Stimulated activated CD8-positive, alpha-beta memory T cell treated with anti-CD3 and anti-CD28 coated beads, Interleukin-12 subunit alpha, Interleukin-12 subunit beta, amount 100 ng/mL, for 1 hour (primary cell): ENCODE results near the gene ARHGAP15.

ENCODE experiments used
- DNase-seq: peaks from one replicate; pipeline ENCODE4 v3.0.0-alpha.2; 2020; ENCODE audit warnings: low read depth

The ARHGAP15 gene

GRCh38 chr2:143584936-143585335 is 455.7 kb downstream of the ARHGAP15 start:
- DNase-seq = no peak

DNA sequence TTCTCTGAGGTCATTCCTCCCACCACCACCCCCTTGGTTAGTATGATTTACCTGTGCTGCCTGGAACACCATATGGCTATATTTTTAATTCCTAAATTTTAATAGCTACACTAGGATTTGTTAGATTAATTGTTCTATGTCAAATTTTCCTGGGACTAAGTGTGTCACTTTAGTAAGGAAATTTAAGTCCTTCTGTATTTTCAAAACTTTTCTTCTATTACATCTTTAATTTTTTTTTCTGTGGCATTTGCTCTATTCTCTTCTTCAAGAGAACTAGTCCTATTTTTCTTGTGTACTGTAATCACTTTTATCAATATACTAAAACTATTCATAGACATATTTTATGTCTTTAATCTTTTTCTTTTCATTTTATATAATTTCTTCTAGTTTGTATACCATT is 456.9 kb downstream of the ARHGAP15 start:
- DNase-seq = no peak

GRCh38 chr2:143588746-143589145 is 459.5 kb downstream of the ARHGAP15 start:
- DNase-seq = no peak

GRCh38 chr2:143594161-143594560 is 464.9 kb downstream of the ARHGAP15 start:
- DNase-seq = no peak

DNA sequence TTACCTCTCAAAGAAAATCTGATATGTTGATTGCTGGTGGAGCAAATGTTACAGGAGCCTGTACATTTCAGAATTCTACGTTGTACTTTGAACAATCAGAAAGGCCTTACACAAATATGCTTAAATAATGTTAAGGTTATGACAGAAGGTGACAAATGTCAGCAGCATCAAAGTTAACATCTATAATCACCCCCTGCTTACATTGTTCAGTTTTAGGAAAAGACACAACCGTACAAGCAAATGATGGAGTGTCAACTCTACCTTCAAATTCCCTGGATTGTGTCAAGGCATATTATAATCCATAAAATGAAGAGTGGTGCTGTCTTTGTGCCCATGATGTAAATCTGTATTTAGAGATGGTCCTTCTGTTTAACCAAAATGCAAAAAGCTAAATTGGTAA is 465.5 kb downstream of the ARHGAP15 start:
- no peak for DNase-seq

- no peak for DNase-seq
Measured at GRCh38 chr2:143600116-143600515, 470.9 kb downstream of the ARHGAP15 start.

GRCh38 chr2:143601828-143602227 is 472.6 kb downstream of the ARHGAP15 start:
- DNase-seq = no peak

- DNase-seq = no peak
Measured at GRCh38 chr2:143603035-143603655, 473.9 kb downstream of the ARHGAP15 start.

DNA sequence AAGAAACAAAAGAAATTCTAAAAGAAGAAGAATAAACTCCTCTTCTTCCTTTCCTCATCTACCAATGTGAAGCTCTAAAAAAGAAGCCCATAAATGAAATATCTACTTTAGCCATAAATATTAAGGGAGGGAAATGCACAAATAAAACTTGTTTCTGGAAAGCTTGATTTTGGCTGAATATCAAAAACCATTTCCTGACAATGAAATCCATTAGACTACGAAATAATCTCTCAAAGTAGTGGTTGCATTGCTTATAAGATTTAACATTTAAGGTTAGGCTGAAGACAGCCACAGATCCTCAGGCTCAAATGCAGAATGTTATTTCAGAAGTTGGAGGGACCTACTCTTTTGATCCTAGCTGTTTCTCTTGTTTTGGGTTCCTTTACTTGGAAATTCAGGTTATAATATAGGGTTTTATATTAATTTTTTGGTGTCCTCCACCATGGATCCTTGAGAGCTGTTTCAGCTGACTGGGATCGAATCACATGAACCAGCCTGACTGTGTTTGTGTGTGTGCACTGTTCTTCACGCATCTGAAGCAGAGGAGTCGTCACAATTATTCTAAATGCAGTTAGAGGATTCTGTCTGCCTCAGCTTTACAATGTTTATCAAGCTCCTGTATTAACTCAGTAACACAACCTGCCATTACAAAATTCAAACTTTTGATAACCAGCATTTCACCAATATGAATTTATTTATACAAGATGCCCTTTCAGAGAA is 474.8 kb downstream of the ARHGAP15 start:
- no peak for DNase-seq

DNA sequence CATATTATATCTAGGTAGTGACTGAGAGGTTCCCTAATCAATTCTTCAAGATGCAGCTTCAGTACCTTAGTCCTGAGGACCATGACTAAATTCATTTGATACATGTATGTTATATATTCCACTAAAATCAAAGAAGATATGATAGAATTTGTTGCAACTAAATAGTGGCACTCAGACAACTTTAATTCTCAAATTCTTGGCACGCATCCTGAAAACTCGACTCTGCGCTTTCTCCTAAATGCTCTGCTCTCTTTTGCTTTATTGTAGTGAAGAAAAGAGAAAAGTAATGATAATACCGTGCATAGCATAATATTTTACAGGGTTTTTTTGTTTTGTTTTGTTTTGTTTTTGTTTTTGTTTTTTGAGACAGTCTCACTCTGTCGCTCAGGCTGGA is 475.3 kb downstream of the ARHGAP15 start:
- no peak for DNase-seq

- no peak for DNase-seq
Measured at GRCh38 chr2:143607231-143608062, 478.2 kb downstream of the ARHGAP15 start.

- no peak for DNase-seq
Measured at GRCh38 chr2:143608063-143608423, 478.8 kb downstream of the ARHGAP15 start.

DNA sequence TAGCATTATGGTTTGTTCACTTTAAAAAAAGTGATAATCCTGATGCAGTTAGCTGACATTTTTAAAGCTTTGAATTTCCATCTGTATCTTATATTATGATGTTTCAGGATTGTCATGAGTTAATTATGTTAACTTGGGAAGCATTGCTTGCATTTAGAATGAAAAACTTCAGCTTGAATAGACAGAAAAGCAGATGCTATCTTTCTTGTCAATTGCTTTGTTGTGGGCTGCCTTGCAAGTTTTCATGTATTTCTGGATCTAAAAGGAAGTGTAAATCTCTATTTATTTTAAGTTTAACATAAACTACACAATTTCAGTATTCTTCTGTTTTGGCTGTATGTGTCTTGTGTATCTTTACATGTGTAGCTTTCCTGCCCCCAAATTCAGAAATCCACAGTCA is 479.5 kb downstream of the ARHGAP15 start:
- DNase-seq = no peak

DNA sequence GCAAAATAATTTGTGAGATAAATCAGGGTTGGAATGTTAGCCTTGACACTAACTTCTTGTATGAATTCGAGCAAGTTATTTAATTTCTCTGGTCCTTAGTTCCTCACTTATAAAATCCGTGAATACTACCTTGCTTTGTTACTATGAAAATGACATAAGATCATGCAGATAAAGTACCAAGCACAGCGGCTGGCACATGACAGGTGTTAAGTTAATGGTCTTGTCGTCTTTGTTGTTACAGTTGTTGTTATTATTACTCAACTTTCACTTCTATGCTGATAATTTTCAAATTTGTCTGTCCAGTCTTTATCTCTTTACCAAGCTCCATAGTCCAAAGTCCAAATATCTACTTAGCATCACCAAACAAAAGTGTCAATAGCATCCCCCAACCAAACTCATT is 482.1 kb downstream of the ARHGAP15 start:
- no peak for DNase-seq

GRCh38 chr2:143615562-143615961 is 486.3 kb downstream of the ARHGAP15 start:
- DNase-seq = no peak

GRCh38 chr2:143616452-143616851 is 487.2 kb downstream of the ARHGAP15 start:
- no peak for DNase-seq

DNA sequence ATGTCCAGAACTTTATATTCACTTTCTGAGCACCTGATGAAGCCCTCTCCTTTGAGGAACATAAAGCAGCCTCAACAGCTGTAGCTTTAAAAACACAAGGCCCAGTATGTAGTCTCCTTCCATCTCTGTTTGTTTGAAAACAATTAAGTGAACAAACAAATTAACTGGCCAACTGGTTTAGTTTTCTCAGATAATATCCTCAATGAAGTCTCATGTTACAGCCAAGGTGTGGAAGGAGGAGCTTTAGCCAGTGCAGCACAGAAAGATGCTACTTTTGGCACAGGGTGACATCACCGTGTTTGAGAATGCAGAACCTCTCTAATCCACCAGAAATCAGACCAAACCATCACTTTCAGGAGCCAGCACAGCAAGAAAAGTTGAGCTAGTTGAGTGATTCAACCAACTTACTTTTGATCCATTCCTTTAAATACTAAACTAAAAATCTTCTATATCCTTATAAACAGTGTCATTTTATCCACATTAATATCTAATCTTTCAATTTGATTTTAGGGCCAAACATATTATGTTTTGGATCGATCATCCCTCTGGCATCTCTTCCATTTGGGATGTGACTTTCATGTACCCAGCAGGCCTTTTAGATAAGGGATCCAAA is 488.7 kb downstream of the ARHGAP15 start:
- no peak for DNase-seq

DNA sequence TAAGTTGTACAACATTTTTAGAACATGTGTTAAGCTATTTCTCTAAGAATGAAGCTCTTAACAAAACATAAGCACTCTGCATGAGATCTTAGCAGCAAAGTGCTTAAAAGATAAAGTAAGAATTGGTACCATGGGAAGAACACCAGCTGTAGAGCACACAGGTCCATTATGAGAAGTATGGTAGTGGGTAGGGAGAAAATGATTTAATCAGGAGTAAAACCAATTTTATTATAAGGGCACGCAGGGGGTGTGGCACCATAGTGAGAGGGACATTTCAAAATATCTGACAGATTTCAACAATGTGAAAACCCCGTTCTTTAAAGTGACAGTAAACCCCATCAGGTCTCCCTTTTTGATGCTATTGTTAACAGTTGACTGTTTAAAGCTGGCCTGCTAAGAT is 492.9 kb downstream of the ARHGAP15 start:
- DNase-seq = no peak

- DNase-seq = no peak
Measured at GRCh38 chr2:143623231-143623908, 494.2 kb downstream of the ARHGAP15 start.

GRCh38 chr2:143623909-143624260 is 494.7 kb downstream of the ARHGAP15 start:
- no peak for DNase-seq

DNA sequence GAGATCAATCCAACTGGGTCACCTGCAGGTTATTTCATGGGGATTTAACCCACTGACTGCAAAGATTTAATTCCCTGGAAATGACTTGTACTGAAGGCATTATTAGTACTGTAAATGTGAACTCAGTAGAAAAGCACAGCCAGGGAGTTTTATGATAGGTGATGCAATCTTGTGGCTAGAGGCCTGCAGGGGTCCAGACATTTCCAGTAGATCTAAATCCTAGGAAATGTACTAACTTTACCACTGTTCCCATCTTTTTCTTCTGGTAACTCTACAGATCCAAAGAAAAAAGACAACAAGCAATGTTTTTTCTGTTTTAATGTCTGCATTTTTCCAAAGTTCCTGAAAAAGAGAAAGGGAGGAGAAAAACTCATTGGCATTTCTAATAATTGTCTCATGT is 500.1 kb downstream of the ARHGAP15 start:
- no peak for DNase-seq

DNA sequence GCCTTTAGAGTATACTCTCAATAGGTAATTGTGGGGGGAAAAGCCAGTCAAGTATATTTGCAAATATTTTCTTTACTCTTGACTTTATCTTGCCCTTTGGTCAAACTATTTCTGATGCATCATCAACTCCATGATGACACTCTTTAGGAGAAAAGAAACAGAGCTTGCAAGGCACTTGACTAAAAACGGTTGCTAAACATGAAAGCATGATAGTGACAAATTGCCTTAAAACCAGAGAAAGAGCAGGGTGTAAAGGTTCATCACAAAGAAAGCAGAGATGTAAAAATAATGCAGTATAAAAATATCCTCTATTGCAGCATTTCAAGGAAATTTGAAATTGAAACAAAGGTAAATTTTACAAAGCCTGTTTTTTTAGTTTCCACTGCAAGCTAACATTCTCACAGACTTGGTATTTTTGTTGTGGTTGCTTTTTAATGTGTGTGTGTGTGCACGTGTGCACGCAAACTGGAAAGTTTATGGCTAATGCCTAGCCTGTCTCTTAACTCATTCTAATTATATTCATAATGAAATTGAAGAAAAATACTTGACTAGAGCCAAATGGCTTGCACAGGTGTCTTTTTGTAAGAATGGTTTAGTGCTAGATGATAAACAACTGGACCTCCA is 503.6 kb downstream of the ARHGAP15 start:
- DNase-seq = no peak
